ENCODE data around the gene TAS2R41.

TAS2R41 gene

GRCh38 chr7:143494622-143495021 is 16.9 kb downstream of the TAS2R41 start:
- DNase-seq = no peak

- no peak for DNase-seq
These were observed 18.2 kb downstream of the TAS2R41 start for GRCh38 chr7:143495851-143496250.

- no peak for DNase-seq
These were observed 18.6 kb downstream of the TAS2R41 start for GRCh38 chr7:143496263-143496662.

DNA sequence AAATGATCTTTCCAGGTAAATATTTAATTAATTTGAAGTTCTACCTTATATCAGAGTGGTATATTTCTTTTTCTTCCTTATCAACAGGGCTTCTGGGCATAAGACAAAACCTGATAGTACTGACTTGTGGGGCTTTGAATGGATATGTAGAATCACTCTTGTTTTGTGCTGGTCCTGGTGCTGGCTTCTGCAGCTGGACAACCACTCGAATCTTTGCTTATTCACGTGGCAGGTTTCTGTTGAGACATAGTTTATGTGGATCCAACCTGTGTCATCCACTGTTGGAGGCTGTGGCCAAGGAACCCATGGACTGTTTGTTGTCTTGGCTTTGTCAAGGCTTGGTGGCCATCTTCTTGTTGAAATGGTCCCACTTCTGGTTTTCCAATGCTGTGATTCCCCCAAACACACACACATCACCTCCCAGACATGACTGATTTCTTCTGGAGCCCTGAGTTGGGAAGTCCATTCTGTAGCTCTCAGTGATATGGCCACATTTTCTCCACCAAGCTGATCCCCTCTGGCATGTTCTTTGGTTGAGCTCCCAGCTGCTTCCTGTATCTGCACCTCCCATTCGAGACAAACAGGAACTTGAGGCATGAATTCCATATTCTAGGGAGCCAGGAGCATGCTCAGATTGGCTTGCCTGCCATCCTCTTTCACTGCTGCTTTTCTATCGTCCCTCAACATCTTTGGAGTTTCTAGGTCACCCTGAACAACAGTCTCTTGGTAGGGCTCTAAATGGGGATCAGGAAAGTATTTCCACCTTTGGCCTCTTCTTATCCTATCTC is 19.5 kb downstream of the TAS2R41 start:
- no peak for DNase-seq

- no peak for DNase-seq
These were observed 21.6 kb downstream of the TAS2R41 start for GRCh38 chr7:143499246-143499645.

- DNase-seq = no peak
These were observed 22.2 kb downstream of the TAS2R41 start for GRCh38 chr7:143499743-143500348.

DNA sequence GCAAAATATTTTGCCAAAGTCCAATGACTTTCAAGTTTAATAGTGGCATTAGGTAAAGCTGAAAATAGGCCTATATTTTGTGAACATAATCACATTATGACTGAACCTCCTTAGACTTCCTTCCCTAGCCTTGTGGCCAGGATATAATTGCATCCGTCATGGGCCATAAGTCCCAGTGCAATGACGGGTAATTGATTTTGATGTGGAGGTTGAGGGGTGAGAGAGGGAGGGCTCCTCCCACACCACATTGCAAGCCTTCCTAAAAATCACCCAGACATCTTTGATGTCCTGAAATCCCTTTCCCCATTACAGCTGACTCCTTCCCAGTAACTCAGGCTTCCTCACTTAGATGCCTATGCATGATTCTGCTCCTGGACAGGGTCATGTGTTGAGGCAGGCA is 25.6 kb downstream of the TAS2R41 start:
- no peak for DNase-seq

DNA sequence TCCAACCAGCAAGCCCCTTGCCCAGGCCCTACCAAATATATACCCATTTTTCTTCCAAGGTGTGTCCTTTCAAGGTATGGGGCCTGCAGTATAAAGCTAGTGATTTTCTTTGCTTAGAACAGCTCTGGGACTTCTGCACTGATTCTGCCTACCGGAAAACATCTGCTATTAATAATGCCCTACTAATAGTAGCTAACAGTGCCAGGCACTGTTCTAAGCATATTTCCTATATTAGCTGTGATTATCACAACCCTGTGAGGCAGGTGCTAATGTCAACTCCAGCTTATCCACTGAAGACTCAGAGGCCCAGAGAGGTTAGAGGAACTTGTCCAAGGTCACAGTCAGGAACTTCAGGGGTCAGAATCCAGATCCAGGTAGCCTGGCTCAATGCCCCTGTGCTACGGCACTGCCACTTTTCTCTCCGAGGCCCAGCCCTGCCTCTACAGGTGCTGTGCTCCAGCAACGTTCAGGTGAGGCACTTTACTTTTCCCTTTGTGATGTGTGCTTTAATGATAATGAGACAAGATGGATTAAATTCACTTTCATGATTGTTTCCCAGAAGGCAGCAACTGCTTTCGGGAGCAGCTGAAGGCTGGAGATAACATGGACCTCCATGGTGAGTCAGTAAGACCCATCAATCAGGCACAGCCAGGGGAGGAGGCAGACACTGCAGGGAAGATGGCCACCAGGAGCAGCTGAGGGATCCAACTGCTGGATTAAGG is 26.7 kb downstream of the TAS2R41 start:
- no peak for DNase-seq

- no peak for DNase-seq
These were observed 27.2 kb downstream of the TAS2R41 start for GRCh38 chr7:143504937-143505297.

DNA sequence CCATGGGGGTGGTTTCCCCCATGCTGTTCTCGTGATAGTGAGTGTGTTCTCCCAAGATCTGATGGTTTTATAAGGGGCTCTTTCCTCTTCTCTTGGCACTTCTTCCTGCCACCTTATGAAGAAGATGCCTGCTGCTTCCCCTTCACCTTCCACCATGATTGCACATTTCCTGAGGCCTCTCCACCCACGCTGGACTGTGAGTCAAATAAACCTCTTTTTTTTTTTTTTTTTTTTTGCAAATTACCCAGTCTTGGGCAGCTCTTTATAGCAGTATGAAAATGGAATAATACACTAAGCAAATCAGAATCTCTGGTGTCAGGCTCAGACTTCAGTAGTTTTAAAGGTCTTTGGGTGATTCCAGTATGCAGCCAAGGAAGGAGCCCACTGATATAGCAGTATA is 28.2 kb downstream of the TAS2R41 start:
- DNase-seq = no peak

GRCh38 chr7:143507094-143507518 is 29.4 kb downstream of the TAS2R41 start:
- no peak for DNase-seq

DNA sequence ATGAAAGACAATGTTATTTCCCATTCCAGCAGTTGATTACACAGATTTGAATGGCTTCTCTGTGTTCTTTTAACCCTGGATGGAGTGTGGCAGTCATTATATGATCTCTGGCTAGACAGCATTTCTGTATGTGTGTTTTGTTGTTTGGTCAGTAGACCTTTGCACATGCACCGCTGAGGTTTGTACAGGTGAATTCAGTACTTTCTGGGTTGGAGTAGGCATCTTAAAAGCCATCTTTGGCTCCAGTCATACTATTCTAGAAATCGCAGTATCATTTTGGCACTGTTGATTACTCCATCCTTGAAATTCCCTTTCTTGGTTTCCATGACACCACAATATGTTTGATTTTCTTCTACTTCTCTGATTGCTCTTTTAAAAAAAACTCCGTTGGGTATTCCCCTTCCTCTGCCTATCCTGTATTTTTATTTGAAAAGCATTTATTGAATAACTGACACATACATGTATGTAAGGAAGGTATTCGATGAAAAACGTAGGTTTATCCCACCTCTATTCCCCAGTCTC is 29.9 kb downstream of the TAS2R41 start:
- DNase-seq = no peak

- DNase-seq = no peak
These were observed 33.4 kb downstream of the TAS2R41 start for GRCh38 chr7:143510854-143511592.

DNA sequence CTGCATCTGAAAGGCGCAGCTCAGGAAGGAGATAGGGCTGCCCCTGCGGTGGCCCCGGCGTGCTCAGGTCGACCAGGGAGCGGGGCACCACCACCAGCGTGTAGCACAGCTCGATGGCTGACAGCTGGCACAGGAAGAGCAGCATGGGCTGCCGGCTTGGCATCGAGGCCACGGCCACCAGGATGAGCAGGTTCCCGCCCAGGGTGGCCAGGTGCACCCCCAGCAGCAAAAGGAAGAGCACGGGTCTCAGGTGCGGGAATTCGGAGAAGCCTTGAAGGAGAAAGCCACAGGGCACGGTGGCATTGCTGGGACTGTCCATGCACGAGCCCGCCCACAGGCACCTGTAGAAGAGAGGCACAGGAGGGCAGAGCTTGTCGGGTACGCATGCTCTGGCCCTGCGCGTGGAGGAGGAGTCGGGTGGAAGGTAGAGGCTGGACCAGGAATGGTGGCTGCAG is 33.9 kb downstream of the TAS2R41 start:
- no peak for DNase-seq

- no peak for DNase-seq
These were observed 35.0 kb downstream of the TAS2R41 start for GRCh38 chr7:143512488-143513340.

GRCh38 chr7:143514487-143514886 is 36.8 kb downstream of the TAS2R41 start:
- no peak for DNase-seq

GRCh38 chr7:143514995-143515735 is 37.5 kb downstream of the TAS2R41 start:
- DNase-seq = no peak

DNA sequence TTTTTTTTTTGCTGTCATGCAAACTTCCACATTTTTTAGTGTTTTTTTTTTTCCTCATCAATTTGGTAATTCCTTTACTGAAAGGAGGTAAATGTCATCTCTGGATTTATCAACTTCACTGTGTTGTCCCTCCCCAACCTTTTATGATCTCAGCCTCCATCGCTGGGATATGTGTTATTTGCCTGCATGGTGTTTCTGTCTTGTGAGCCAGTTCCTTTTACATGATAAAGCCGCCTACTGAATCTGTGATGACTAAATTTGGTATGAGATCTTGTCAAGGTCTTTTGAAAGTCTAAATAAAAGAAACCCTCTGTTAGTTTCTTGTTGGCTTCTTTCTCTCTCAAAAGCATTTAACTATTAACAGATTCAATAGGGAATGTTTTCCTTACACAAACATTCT is 39.3 kb downstream of the TAS2R41 start:
- DNase-seq = no peak

- no peak for DNase-seq
These were observed 40.8 kb downstream of the TAS2R41 start for GRCh38 chr7:143518521-143518920.

DNA sequence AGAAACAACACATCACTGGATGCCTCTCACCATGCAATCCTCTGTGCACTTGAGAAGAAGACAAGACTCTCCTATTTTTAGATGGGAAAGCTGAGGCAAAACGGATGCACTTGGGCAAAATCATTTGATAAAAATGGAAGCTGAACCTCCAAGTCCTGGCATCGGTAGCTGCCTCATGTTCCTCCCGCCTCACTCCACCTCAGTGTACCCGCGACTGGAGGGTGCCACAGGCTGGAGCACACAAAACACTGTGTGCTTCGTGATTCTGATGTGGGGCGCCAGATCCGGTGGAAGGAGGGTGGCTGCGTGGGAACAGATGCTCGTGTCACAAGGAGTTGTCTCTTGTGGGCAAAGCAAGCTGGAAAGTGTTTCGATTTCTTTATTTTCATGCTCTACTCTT is 41.3 kb downstream of the TAS2R41 start:
- DNase-seq = no peak

- no peak for DNase-seq
These were observed 41.9 kb downstream of the TAS2R41 start for GRCh38 chr7:143519411-143520131.

Data from NCI-H2171 treated with DMSO at 0.1 percent for 48 hours (cell line).